ENCODE data around the gene IFNLR1. TPM values are rescaled to one million over a fixed set of nuclear protein-coding genes. Genes with fewer than 3 reads are reported as not detected.

IFNLR1 gene
- total and polyA plus RNA-seq, 8 donors: 2.3 to 8.4 (median 4.0) TPM

- H3K9me3 ChIP-seq: no peaks in the 10 kb centered on the region
- H3K27me3 ChIP-seq: no peaks in the 10 kb centered on the region
- H3K36me3 ChIP-seq: no peaks in the 10 kb centered on the region
- intact Hi-C loops (cut with DNase I): no loop called here
- no peak for ATAC-seq
- TF ChIP-seq CTCF (IDR thresholded peaks at IDR 0.05): no peak
- 89 to 90% methylated on average over 1 of the region's 1 CpG for WGBS, 2 donors
- no peaks in the 10 kb centered on the region for H3K4me1 ChIP-seq
- no peak overlapping the region for H3K4me3 ChIP-seq
- no peak for FAIRE-seq
- no peak overlapping the region for H3K27ac ChIP-seq
- DNase-seq: peak in 1 of 6 donors; percentile 7
Observed at GRCh38 chr1:24109166-24109483, 78.0 kb downstream of the IFNLR1 start.

GRCh38 chr1:24108334-24109165 is 78.5 kb downstream of the IFNLR1 start:
- WGBS, 2 donors: 83 to 84% methylated on average over 22 of the region's 22 CpGs
- peak in 1 of 4 donors; percentile 9 for ATAC-seq
- Histone ChIP-seq H3K9me3 (no peaks in the 10 kb centered on the region), H3K36me3 (no peaks in the 10 kb centered on the region), H3K27ac (no peak overlapping the region), H3K4me3 (no peak overlapping the region), H3K4me1 (peaks cover under 1 to 5% (median 3%) of the 10 kb centered on the region in 3 donors), H3K27me3 (no peaks in the 10 kb centered on the region)
- intact Hi-C loops (cut with DNase I): no loop called here
- no peak for TF ChIP-seq CTCF (IDR thresholded peaks at IDR 0.05)
- FAIRE-seq: no peak
- peak in 3 of 6 donors; percentile 30 to 56 (median 54) for DNase-seq

GRCh38 chr1:24107462-24108138 is 79.5 kb downstream of the IFNLR1 start:
- FAIRE-seq (no peak), DNase-seq (peak in 3 of 6 donors; percentile 29 to 64 (median 48)), ATAC-seq (no peak)
- Histone ChIP-seq H3K27ac (no peak overlapping the region), H3K9me3 (no peaks in the 10 kb centered on the region), H3K4me3 (no peak overlapping the region), H3K27me3 (no peaks in the 10 kb centered on the region), H3K4me1 (peaks cover 10 to 15% (median 10%) of the 10 kb centered on the region in 3 donors), H3K36me3 (no peaks in the 10 kb centered on the region)
- TF ChIP-seq CTCF (IDR thresholded peaks at IDR 0.05): no peak
- 94 to 95% methylated on average over 18 of the region's 18 CpGs for WGBS, 2 donors
- intact Hi-C loops (cut with DNase I): no loop called here

- no peak overlapping the region for H3K4me3 ChIP-seq
- H3K9me3 ChIP-seq: no peaks in the 10 kb centered on the region
- no peaks in the 10 kb centered on the region for H3K36me3 ChIP-seq
- ATAC-seq (no peak), DNase-seq (peak in 2 of 6 donors; percentile 29 to 57), FAIRE-seq (no peak)
- H3K27me3 ChIP-seq: no peaks in the 10 kb centered on the region
- peaks cover 10 to 16% (median 16%) of the 10 kb centered on the region in 3 donors for H3K4me1 ChIP-seq
- TF ChIP-seq CTCF (IDR thresholded peaks at IDR 0.05): no peak
- WGBS, 2 donors: 85 to 95% methylated on average over 19 of the region's 19 CpGs
- intact Hi-C loops (cut with DNase I): no loop called here
- H3K27ac ChIP-seq: no peak overlapping the region
Observed at GRCh38 chr1:24105368-24106160, 81.5 kb downstream of the IFNLR1 start.
